GM11168 (cell line): ENCODE data around the gene ISCA1.

Experiments used
- in situ Hi-C: fragments of 300-500 bp; cut with MboI; formaldehyde crosslinking; loops from one replicate; pipeline ENCODE4 v1.12.0; 2022; ENCODE audit warnings: low sequenced_read_pairs; ENCODE audit not compliant: unreplicated experiment

ISCA1 gene

GRCh38 chr9:86241216-86241615 lies 41.1 kb downstream of the ISCA1 start:
- in situ Hi-C loops = no loop called here

GRCh38 chr9:86238861-86239770 lies 43.2 kb downstream of the ISCA1 start:
- in situ Hi-C loops = no loop called here

GRCh38 chr9:86230858-86231257 lies 51.5 kb downstream of the ISCA1 start:
- in situ Hi-C loops = no loop called here

GRCh38 chr9:86222667-86223066 lies 59.7 kb downstream of the ISCA1 start:
- in situ Hi-C loops = no loop called here

GRCh38 chr9:86219606-86220005 lies 62.7 kb downstream of the ISCA1 start:
- in situ Hi-C loops = no loop called here

- in situ Hi-C loops = no loop called here
Observed at GRCh38 chr9:86217076-86217755, 65.1 kb downstream of the ISCA1 start.
